NT2/D1 (cell line): ENCODE data around the gene ARHGAP24.

Experiments used
- YY1 ChIP-seq: IDR thresholded peaks from 2 replicates; pipeline ENCODE4 v1.6.1; 2011; ENCODE audit not compliant: insufficient read length, insufficient read depth
- ZNF274 ChIP-seq: IDR thresholded peaks from 2 replicates; pipeline ENCODE4 v1.6.1; 2011; ENCODE audit warnings: mild to moderate bottlenecking, low read depth, low read length

DNA sequence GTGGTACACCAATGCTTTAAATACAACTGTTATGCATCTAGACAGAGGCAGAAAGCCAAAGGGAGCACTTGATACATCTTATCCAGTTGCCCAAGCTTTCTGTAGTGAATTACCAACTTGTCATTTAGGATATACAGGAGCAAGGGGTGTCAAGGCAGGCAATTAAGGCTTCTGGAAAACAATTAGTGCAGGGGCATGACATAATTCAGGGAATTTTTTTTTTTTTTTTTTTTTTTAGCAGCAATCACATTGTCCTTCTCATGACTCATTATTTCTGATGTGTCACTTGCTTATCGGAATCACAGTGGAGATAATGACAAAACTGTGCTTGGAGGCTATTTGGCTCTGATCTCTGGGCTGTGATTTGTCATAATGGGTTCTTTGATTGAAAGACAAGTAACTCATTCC, 259.5 kb downstream of the ARHGAP24 start:
- TF ChIP-seq YY1 (no peak), ZNF274 (no peak)
